Skin of body (tissue), 2 donors: ENCODE data around the gene PLBD2. TPM values are rescaled to one million over a fixed set of nuclear protein-coding genes. Genes with fewer than 3 reads are reported as not detected.

Experiments
- DNase-seq: peaks from one replicate; lab custom pipeline; 2025; lab: John Stamatoyannopoulos, UW
- total RNA-seq: library from RNA; depleted of rRNA; stranded (reverse); fragments of >200 nt; gene quantifications from one replicate; pipeline ENCODE4 v1.2.3, GENCODE V29; 2014

Gene PLBD2
- total RNA-seq, 1 donor from 2014 or later, result 11.1 TPM

- DNase-seq, result no peak
These were observed 11.1 kb downstream of the PLBD2 start for GRCh38 chr12:113369391-113369985.

- no peak for DNase-seq
These were observed 12.7 kb downstream of the PLBD2 start for GRCh38 chr12:113370923-113371682.

- no peak for DNase-seq
These were observed 13.4 kb downstream of the PLBD2 start for GRCh38 chr12:113371808-113372207.

GRCh38 chr12:113372371-113372770 is 14.0 kb downstream of the PLBD2 start:
- DNase-seq, result no peak

GRCh38 chr12:113373440-113373839 is 15.1 kb downstream of the PLBD2 start:
- no peak for DNase-seq

- DNase-seq, result no peak
These were observed 15.6 kb downstream of the PLBD2 start for GRCh38 chr12:113373969-113374368.

GRCh38 chr12:113374823-113375428 is 16.5 kb downstream of the PLBD2 start:
- DNase-seq, result no peak

GRCh38 chr12:113378291-113378690 is 19.9 kb downstream of the PLBD2 start:
- DNase-seq, result no peak

- DNase-seq, result no peak
These were observed 22.8 kb downstream of the PLBD2 start for GRCh38 chr12:113381220-113381619.

GRCh38 chr12:113382206-113382605 is 23.8 kb downstream of the PLBD2 start:
- no peak for DNase-seq

GRCh38 chr12:113384778-113385177 is 26.4 kb downstream of the PLBD2 start:
- no peak for DNase-seq

- DNase-seq, result no peak
These were observed 27.0 kb downstream of the PLBD2 start for GRCh38 chr12:113385282-113385882.

GRCh38 chr12:113386866-113387566 is 28.6 kb downstream of the PLBD2 start:
- DNase-seq, result no peak

GRCh38 chr12:113387631-113388030 is 29.2 kb downstream of the PLBD2 start:
- no peak for DNase-seq

GRCh38 chr12:113388351-113388750 is 30.0 kb downstream of the PLBD2 start:
- no peak for DNase-seq

GRCh38 chr12:113390064-113391043 is 32.0 kb downstream of the PLBD2 start:
- no peak for DNase-seq

- DNase-seq, result no peak
These were observed 32.8 kb downstream of the PLBD2 start for GRCh38 chr12:113391145-113391544.

- no peak for DNase-seq
These were observed 33.4 kb downstream of the PLBD2 start for GRCh38 chr12:113391650-113392337.

GRCh38 chr12:113392520-113392919 is 34.1 kb downstream of the PLBD2 start:
- DNase-seq, result no peak
